ENCODE results near the gene SRPX.

DNA sequence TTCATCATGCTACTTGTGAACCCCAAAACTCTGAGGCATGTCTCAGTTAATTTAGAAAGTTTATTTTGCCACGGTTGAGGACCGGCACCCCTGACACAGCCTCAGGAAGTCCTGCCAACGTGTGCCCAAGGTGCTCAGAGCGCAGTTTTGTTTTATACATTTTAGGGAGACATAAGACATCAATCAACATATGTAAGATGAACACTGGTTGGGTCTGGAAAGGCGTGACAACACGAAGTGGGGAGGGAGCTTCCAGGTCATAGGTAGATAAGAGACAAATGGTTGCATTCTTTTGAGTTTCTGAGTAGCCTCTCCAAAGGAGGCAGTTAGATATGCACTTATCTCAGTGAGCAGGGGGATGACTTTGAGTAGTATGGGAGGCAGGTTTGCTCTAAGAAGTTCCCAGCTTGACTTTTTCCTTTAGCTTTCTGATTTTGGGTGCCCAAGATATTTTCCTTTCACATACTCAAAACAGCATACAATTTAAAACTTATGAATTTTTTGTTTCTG is 115.4 kb downstream of the SRPX start:
- TF ChIP-seq, protein P1, sequence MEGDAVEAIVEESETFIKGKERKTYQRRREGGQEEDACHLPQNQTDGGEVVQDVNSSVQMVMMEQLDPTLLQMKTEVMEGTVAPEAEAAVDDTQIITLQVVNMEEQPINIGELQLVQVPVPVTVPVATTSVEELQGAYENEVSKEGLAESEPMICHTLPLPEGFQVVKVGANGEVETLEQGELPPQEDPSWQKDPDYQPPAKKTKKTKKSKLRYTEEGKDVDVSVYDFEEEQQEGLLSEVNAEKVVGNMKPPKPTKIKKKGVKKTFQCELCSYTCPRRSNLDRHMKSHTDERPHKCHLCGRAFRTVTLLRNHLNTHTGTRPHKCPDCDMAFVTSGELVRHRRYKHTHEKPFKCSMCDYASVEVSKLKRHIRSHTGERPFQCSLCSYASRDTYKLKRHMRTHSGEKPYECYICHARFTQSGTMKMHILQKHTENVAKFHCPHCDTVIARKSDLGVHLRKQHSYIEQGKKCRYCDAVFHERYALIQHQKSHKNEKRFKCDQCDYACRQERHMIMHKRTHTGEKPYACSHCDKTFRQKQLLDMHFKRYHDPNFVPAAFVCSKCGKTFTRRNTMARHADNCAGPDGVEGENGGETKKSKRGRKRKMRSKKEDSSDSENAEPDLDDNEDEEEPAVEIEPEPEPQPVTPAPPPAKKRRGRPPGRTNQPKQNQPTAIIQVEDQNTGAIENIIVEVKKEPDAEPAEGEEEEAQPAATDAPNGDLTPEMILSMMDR (IDR thresholded peaks at IDR 0.05): no peak
- no peak for TF ChIP-seq POLR2A (IDR thresholded peaks at IDR 0.05; ENCODE audit: low read depth)

Measured in esophagus muscularis mucosa (tissue), 3 donors.